ENCODE data around the gene DARS1.

GRCh38 chr2:136022396-136023146 is 37.1 kb upstream of the DARS1 start:
- TF ChIP-seq CTCF (IDR thresholded peaks at IDR 0.05), result no peak
- TF ChIP-seq POLR2A (IDR thresholded peaks at IDR 0.05), result no peak

Data from right lobe of liver (tissue), 4 donors.